GM10248 (cell line): ENCODE results near the gene ASB9.
"Not testable (repeated sequence)": the region's sequence is repeated elsewhere in the genome, so short reads cannot be mapped to it uniquely, and the experiment has no call there.

Experiments
- CTCF ChIA-PET: fragments of 300-600 bp; sonication (Branson Sonifier 250); formaldehyde crosslinking; extraction: SDS; loops from one replicate; lab custom pipeline; 2021; ENCODE audit warnings: antibody characterized with exemption; lab: Yijun Ruan, JAX
- POLR2A ChIA-PET: fragments of 350-650 bp; sonication (Branson Sonifier 250); formaldehyde crosslinking; extraction: SDS; loops from one replicate; lab custom pipeline; 2020; ENCODE audit warnings: antibody characterized with exemption; lab: Yijun Ruan, JAX
- DNase-seq: peaks from one replicate; pipeline ENCODE4 v3.0.0; 2012; ENCODE audit errors: extremely low spot score
- CTCF ChIP-seq: IDR thresholded peaks from 2 replicates; pipeline ENCODE4 v1.5.1; 2012; ENCODE audit warnings: mild to moderate bottlenecking, low read depth; ENCODE audit errors: extremely low read depth, missing control alignments, control extremely low read depth

The ASB9 gene

GRCh38 chrX:15269618-15270521 is at the start of gene ASB9:
ASB9 (minus strand) TSS chrX:15270083; CDS start chrX:15269874, 209 bp downstream.
- DNase-seq: no peak
- ChIA-PET POLR2A (no interaction called here), CTCF (no interaction called here)
- no peak for TF ChIP-seq CTCF

GRCh38 chrX:15319075-15319474 is 49.2 kb upstream of the ASB9 start:
- POLR2A ChIA-PET: no interaction called here
- no peak for DNase-seq
- TF ChIP-seq CTCF: no peak
- CTCF ChIA-PET: no interaction called here

- no peak for TF ChIP-seq CTCF
- no peak for DNase-seq
- POLR2A ChIA-PET: no interaction called here
- CTCF ChIA-PET: no interaction called here
Observed at GRCh38 chrX:15315509-15315908, 45.6 kb upstream of the ASB9 start, which contains the start of gene ASB11. ASB11 (minus strand) TSS chrX:15315640; CDS start chrX:15315605, 35 bp downstream.

GRCh38 chrX:15314472-15314871 is 44.6 kb upstream of the ASB9 start:
- POLR2A ChIA-PET: no interaction called here
- CTCF ChIA-PET: no interaction called here
- DNase-seq: no peak
- no peak for TF ChIP-seq CTCF

GRCh38 chrX:15311119-15311518 is 41.2 kb upstream of the ASB9 start:
- CTCF ChIA-PET: interaction anchor here (1.2 to 1.5 kb wide), 6 partner anchors 9 to 71 kb away, joined by 3 to 11 read pairs (median 4); no protein-coding TSS in a partner anchor

GRCh38 chrX:15310117-15310516 is 40.2 kb upstream of the ASB9 start:
- DNase-seq: no peak
- ChIA-PET POLR2A (no interaction called here), CTCF (no interaction called here)
- no peak for TF ChIP-seq CTCF

More at GRCh38 chrX:15311119-15311518, 41.2 kb upstream of the ASB9 start:
- DNase-seq: no peak
- no peak for TF ChIP-seq CTCF
- POLR2A ChIA-PET: no interaction called here

- DNase-seq, CTCF ChIA-PET, POLR2A ChIA-PET: not testable (repeated sequence)
Observed at GRCh38 chrX:15305899-15306298, 36.0 kb upstream of the ASB9 start.
